Peyer's patch (tissue), 4 donors: ENCODE measurements around the gene TH. TPM values are rescaled to one million over a fixed set of nuclear protein-coding genes. Genes with fewer than 3 reads are reported as not detected.

Source experiments
- DNase-seq, 3 donors: peaks; one replicate each; pipeline ENCODE4 v3.0.0-alpha.2; 2017 to 2019
- H3K27ac ChIP-seq, 4 donors: fragments of 200-600 bp; sonication (generic); one replicate each; pipeline ENCODE4 v1.5.1; 2016 to 2019
- H3K27me3 ChIP-seq, 2 donors: fragments of 200-600 bp; sonication (generic); one replicate each; pipeline ENCODE4 v1.5.1; 2019
- H3K36me3 ChIP-seq, 3 donors: fragments of 200-600 bp; sonication (generic); one replicate each; pipeline ENCODE4 v1.5.1; 2016 to 2019
- H3K4me1 ChIP-seq, 4 donors: fragments of 200-600 bp; sonication (generic); one replicate each; pipeline ENCODE4 v1.5.1; 2016 to 2019
- H3K4me3 ChIP-seq, 4 donors: fragments of 200-600 bp; sonication (generic); 1 replicate in 3 of 4; 2 replicates in 1 of 4; pipeline ENCODE4 v1.5.1; 2016 to 2019; ENCODE audit warnings: mild to moderate bottlenecking in 1 of 4
- H3K9me3 ChIP-seq, 4 donors: fragments of 200-600 bp; sonication (generic); one replicate each; pipeline ENCODE4 v1.5.1; 2016 to 2019; ENCODE audit warnings: mild to moderate bottlenecking in 1 of 4
- POLR2A ChIP-seq, 2 donors: fragments of 450-650 bp; IDR thresholded peaks; one replicate each; pipeline ENCODE4 v1.5.1; 2017; ENCODE audit warnings: antibody characterized with exemption in 2 of 2, mild to moderate bottlenecking in 2 of 2, moderate library complexity in 2 of 2
- total RNA-seq, 4 donors: library from RNA; depleted of rRNA; stranded (reverse); fragments of >200 nt; gene quantifications; one replicate each; pipeline ENCODE4 v1.1.0, GENCODE V29; 2016
- TF ChIP-seq, protein P1 (sequence below), 6 experiments: fragments of 450-650 bp in 4 of 6; fragments of 200-600 bp in 2 of 6; sonication (generic) in 1 of 6; IDR thresholded peaks; one replicate each; pipeline ENCODE4 v1.5.1; 2017 to 2019; ENCODE audit warnings: antibody characterized with exemption in 6 of 6, mild to moderate bottlenecking in 3 of 6, moderate library complexity in 1 of 6

The TH gene
- total RNA-seq, 4 donors from 2014 or later: 1.7 TPM; not detected in 3

DNA sequence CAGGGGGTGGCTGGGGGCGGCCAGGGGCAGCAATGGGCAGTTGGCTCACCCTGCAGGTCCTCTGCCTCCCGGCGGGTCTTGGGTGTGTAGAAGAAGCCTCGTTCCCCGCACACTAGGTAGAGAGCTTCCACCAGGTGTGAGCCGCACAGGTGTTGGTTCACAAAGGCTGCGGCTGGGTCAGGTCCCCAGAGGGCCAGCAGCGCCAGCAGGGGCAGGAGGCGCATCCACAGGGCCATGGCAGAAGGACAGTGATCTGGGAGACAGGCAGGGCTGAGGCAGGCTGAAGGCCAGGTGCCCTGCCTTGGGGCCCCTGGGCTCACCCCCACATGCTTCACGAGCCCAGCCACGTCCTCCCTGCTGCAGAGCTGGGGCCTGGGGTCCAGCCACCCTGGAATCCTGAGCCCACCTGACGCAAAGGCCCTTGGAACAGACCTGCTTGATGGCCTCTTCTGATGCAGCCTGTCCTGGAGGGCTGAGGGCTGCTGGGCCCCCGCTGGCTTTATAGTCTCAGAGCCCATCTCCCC, 10.8 kb downstream of the TH start, which contains the start of gene INS:
Gene INS (minus strand): TSS at position 474 of the 524 bp plus-strand sequence. CDS start 238 bp downstream, at position 236.
- H3K27me3 ChIP-seq: no peaks in the 10 kb centered on the region

DNA sequence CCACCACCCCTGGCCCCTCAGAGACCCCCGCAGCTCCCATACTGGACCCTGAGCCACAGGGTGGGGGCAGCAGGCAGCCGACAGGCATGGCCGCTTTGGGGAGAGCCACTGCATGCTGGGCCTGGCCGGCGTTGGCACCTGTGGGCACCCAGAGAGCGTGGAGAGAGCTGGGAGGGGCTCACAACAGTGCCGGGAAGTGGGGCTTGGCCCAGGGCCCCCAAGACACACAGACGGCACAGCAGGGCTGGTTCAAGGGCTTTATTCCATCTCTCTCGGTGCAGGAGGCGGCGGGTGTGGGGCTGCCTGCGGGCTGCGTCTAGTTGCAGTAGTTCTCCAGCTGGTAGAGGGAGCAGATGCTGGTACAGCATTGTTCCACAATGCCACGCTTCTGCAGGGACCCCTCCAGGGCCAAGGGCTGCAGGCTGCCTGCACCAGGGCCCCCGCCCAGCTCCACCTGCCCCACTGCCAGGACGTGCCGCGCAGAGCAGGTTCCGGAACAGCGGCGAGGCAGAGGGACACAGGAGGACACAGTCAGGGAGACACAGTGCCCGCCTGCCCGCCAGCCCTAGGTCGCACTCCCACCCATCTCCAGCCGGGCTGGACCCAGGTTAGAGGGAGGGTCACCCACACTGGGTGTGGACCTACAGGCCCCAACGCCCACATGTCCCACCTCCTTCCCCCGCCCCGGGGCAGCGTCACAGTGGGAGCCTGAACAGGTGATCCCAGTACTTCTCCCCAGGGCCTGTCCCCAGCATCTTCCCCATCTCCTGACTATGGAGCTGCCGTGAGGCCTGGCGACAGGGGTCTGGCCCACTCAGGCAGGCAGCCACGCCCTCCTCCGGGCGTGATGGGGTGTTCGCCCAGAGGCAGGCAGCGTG, 11.8 kb downstream of the TH start:
- Histone ChIP-seq H3K9me3 (no peaks in the 10 kb centered on the region), H3K4me1 (no peaks in the 10 kb centered on the region), H3K36me3 (no peaks in the 10 kb centered on the region), H3K4me3 (no peak overlapping the region), H3K27ac (no peak overlapping the region), H3K27me3 (no peaks in the 10 kb centered on the region)
- TF ChIP-seq, protein P1, sequence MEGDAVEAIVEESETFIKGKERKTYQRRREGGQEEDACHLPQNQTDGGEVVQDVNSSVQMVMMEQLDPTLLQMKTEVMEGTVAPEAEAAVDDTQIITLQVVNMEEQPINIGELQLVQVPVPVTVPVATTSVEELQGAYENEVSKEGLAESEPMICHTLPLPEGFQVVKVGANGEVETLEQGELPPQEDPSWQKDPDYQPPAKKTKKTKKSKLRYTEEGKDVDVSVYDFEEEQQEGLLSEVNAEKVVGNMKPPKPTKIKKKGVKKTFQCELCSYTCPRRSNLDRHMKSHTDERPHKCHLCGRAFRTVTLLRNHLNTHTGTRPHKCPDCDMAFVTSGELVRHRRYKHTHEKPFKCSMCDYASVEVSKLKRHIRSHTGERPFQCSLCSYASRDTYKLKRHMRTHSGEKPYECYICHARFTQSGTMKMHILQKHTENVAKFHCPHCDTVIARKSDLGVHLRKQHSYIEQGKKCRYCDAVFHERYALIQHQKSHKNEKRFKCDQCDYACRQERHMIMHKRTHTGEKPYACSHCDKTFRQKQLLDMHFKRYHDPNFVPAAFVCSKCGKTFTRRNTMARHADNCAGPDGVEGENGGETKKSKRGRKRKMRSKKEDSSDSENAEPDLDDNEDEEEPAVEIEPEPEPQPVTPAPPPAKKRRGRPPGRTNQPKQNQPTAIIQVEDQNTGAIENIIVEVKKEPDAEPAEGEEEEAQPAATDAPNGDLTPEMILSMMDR (IDR thresholded peaks at IDR 0.05): no peak
- no peak for DNase-seq

More for the DNA sequence above, 10.8 kb downstream of the TH start, which contains the start of gene INS:
- Histone ChIP-seq H3K36me3 (no peaks in the 10 kb centered on the region), H3K27ac (no peak within 1 kb of the TSS), H3K4me3 (no peak within 1 kb of the TSS), H3K4me1 (no peaks in the 10 kb centered on the region), H3K9me3 (no peaks in the 10 kb centered on the region)
- TF ChIP-seq, protein P1 (IDR thresholded peaks at IDR 0.05): no peak
- TF ChIP-seq POLR2A (IDR thresholded peaks at IDR 0.05): no peak
- no peak for DNase-seq

DNA sequence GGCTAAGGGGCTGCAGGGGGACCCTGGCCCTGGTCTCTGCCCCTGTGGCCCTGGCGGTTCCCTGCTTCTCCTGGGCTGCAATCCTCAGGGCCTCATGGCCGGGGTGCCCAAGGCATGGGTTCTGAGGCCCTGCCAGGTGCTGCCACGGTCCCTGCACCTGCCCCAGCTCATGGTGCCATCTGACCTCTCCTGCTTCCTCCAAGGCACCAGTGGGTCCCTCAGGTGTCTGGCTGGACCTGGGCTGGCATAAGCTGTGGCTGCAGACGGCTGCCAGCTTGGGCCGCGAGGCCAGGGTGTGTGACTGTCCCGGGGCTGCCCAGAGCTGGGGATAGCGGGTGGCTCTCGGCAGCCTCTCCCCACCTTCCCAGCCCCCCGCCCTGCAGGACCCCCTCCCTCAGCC, 12.6 kb downstream of the TH start:
- TF ChIP-seq, protein P1 (IDR thresholded peaks at IDR 0.05): no peak
- no peak for TF ChIP-seq POLR2A (IDR thresholded peaks at IDR 0.05)
- Histone ChIP-seq H3K4me3 (no peak overlapping the region), H3K27ac (no peak overlapping the region)

DNA sequence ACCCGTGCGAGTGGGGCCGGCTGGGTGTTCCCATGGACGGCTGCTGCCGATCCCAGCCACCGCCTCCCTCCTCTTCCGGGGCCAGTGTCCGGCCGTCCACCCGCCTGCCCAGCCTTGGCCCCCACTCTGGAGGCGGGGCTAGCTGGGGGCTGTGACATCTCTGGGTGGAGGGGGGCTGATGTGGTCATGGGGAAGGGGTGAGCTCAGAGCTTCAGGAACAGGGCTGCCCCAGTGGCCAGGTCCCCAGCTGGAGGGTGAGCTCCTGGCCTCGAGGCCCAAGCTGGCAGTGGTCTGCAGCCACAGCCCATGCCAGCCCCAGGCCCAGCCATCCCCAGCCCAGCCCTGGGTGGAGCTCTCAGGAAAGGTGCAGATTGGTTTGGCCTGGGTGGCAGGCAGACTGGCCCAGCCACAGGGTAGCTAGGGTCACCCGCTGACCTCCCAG, 13.3 kb downstream of the TH start:
- Histone ChIP-seq H3K27me3 (no peaks in the 10 kb centered on the region), H3K4me1 (no peaks in the 10 kb centered on the region), H3K4me3 (no peak overlapping the region), H3K27ac (no peak overlapping the region), H3K9me3 (no peaks in the 10 kb centered on the region), H3K36me3 (no peaks in the 10 kb centered on the region)
- TF ChIP-seq POLR2A (IDR thresholded peaks at IDR 0.05): no peak
- TF ChIP-seq, protein P1 (IDR thresholded peaks at IDR 0.05): no peak
- DNase-seq: no peak

More for the DNA sequence above, 12.6 kb downstream of the TH start:
- Histone ChIP-seq H3K27me3 (no peaks in the 10 kb centered on the region), H3K9me3 (no peaks in the 10 kb centered on the region), H3K36me3 (no peaks in the 10 kb centered on the region), H3K4me1 (no peaks in the 10 kb centered on the region)
- DNase-seq: no peak

GRCh38 chr11:2157294-2158040, 14.1 kb downstream of the TH start:
- H3K27me3 ChIP-seq: no peaks in the 10 kb centered on the region
- TF ChIP-seq, protein P1 (IDR thresholded peaks at IDR 0.05): no peak
- TF ChIP-seq POLR2A (IDR thresholded peaks at IDR 0.05): no peak
- H3K4me1 ChIP-seq: no peaks in the 10 kb centered on the region
- H3K4me3 ChIP-seq: no peak overlapping the region
- no peak overlapping the region for H3K27ac ChIP-seq
- no peaks in the 10 kb centered on the region for H3K36me3 ChIP-seq
- no peaks in the 10 kb centered on the region for H3K9me3 ChIP-seq
- no peak for DNase-seq
